Mammary epithelial cell (primary cell): ENCODE results near the gene APCDD1L.

ENCODE experiments used
- EZH2 ChIP-seq: IDR thresholded peaks from 2 replicates; pipeline ENCODE4 v1.6.1; 2012; ENCODE audit warnings: low read length, inconsistent platforms, borderline replicate concordance
- TF ChIP-seq, protein P1 (sequence below), 2 donors: IDR thresholded peaks in 1 of 2; conservative IDR thresholded peaks in 1 of 2; 2 replicates each; pipeline ENCODE4 v1.5.1; 2011 to 2012; ENCODE audit warnings: inconsistent platforms in 2 of 2, low read length in 2 of 2, mild to moderate bottlenecking in 2 of 2, control low read depth in 1 of 2, low read depth in 1 of 2; ENCODE audit not compliant: insufficient read depth in 1 of 2; ENCODE audit errors: extremely low read depth in 1 of 2

DNA sequence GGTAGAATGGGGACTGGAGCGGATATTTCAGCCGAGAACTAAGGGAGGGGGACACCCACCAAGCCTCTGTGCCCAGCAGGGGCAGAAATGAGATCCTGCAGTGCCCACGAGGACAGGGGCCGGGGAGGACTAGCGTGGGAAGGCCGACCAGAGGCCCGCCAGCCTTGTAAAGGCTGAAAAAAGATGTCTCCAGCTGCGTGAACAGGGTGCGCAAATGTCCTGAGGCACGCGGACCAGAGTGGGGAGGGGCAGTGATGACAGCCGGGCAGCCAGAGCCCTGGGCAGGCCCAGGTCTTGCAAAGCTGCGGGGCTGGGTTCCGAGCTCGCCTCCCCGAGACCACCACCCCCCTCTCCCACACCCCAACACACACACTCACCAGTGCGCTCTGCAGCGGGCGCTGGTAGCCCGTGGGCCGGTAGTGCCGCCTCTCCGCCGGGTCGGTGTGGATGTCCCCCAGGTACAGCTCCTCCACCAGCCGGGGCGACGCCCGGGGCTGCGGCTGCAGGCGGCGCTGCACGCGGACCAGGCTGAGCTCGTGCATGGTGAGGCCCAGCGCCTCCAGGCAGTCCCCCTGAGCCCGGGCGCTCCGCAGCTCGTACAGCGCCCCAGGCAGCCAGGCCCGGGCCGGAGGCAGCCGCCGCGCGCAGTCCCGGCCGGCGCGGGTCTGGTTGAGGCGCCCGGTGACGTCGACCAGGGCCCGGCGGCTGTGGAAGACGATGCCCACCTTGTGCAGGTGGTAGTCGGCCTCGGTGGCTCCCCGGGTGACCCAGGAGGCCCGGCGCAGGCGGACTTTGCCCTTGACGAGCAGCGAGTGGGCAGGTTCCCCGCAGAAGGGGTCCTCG is 48.2 kb downstream of the APCDD1L start:
- TF ChIP-seq, protein P1, sequence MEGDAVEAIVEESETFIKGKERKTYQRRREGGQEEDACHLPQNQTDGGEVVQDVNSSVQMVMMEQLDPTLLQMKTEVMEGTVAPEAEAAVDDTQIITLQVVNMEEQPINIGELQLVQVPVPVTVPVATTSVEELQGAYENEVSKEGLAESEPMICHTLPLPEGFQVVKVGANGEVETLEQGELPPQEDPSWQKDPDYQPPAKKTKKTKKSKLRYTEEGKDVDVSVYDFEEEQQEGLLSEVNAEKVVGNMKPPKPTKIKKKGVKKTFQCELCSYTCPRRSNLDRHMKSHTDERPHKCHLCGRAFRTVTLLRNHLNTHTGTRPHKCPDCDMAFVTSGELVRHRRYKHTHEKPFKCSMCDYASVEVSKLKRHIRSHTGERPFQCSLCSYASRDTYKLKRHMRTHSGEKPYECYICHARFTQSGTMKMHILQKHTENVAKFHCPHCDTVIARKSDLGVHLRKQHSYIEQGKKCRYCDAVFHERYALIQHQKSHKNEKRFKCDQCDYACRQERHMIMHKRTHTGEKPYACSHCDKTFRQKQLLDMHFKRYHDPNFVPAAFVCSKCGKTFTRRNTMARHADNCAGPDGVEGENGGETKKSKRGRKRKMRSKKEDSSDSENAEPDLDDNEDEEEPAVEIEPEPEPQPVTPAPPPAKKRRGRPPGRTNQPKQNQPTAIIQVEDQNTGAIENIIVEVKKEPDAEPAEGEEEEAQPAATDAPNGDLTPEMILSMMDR (conservative IDR thresholded peaks at IDR 0.05 in 1 of 2, IDR thresholded peaks at IDR 0.05 in 1 of 2; ENCODE audit: extremely low read depth in 1 of 2, insufficient read depth in 1 of 2, low read depth in 1 of 2, low read length in 2 of 2), result no peak
- no peak for TF ChIP-seq EZH2
